CD4-positive, alpha-beta T cell treated with Interleukin-1 beta for 1 hour (primary cell): ENCODE data around the gene CACNA1B.

Source experiments
- DNase-seq, 2 donors: peaks; one replicate each; pipeline ENCODE4 v3.0.0-alpha.2; 2020 to 2022

The CACNA1B gene

GRCh38 chr9:137969685-137970084 lies 92.1 kb downstream of the CACNA1B start:
- DNase-seq, result no peak

- no peak for DNase-seq
These were observed 92.5 kb downstream of the CACNA1B start for GRCh38 chr9:137970098-137970497.

DNA sequence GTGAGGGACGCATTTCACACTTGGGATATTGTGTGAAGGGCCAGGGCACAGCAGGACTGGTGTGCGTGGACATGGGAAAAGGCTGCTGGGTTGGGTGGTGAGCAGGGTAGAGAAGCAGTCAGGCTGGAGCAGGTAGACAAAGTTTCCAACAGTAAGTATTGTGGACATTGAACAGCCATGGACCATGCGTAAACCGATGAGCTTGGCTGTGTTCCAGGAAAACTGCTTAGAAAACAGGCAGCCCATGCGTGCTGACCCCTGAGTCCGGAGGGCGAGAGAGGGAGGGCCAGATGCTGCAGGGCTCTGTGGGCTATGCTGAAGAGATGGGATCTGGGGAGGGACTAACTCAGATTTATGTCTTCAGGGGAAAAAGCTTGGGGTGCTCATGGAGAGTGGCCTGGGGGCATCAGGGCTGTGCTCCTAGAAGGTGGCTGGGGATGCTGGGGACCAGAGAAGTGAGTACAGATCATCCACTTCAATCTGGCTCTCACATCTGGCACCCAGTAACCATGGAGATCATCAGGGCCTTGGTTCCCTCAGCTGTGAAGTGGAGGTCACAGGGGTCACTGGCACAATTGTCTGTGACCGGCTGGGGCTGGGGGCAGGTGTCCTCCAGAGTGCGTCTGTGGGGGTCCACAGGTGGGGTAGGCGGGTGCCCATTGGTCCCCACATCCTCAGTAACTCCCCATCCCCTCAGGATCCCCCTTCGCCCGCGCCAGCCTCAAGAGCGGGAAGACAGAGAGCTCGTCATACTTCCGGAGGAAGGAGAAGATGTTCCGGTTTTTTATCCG lies 93.3 kb downstream of the CACNA1B start:
- DNase-seq, result no peak

- no peak for DNase-seq
These were observed 94.0 kb downstream of the CACNA1B start for GRCh38 chr9:137971477-137972138.

DNA sequence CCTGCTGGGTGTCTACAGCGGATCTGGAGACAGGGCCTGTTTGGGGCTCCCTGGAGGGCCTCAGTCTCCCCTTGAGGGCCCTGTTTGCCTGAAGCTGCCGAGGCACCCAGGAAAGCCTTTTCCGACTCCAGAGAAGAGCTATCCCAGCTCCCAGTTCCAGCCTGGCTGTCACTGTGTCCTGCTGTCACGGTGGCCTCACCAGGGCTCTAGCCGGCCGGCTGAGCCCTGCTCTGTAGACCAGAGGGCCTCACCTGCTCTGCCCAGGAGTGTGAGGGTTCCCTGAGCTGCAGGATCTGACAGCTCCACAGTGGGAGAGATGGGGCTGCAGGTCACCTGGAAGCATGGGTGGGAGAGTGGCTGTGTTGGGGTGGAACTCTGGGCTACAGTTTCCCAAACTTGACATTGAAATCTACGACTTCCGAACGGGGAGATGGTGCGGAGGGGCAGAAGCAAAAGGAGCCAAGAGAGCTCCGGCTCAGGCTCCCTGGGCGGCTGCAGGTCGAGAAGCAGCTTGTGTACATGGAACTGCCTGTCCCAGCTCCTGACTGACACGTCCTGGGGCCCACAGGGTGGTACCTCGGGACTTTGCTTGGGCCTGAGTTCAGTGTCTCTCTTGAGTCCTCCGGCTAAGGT lies 94.9 kb downstream of the CACNA1B start:
- no peak for DNase-seq

- DNase-seq, result no peak
These were observed 95.4 kb downstream of the CACNA1B start for GRCh38 chr9:137972988-137973470.

GRCh38 chr9:137973829-137974416 lies 96.3 kb downstream of the CACNA1B start:
- DNase-seq, result no peak

DNA sequence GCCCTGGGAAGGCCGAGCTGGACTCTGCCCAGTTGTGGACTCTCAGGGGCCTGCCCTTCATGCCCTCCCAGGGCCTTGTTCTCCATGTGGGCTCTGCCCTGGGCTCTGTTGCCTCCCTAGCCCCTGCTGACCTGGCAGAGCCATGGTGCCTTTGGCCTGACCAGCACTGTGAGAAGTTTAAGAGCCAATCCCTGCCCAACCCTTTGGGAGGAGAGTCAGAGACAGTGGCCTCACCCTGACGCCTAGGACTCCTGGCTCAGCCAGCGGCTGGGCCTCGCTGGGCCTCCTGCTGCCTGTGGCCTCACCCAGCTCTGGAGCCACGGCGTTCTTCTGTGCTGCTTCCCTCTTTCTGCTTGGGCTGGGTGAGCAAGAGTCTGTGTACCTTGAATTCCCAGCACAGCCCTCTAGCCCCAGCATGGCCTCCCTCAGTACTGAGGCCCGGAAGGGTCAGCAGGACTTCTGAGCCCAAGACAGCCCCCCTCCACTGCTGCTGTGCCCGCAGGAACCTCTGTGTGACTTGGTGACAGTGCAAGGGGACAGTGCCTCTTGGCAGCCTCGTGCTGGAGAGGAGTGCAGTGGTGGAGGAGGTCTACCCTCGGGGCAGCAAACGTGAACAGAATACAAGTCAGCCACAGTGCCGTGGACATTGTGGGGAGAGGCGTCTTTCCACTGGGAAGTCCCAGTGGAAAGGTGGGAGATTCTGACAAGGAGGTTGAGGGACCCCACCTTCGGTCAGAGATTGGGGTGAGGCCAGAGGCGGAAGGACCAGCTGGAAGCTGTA lies 97.4 kb downstream of the CACNA1B start:
- DNase-seq, result no peak

GRCh38 chr9:137975527-137975913 lies 97.9 kb downstream of the CACNA1B start:
- no peak for DNase-seq

GRCh38 chr9:137975936-137976565 lies 98.5 kb downstream of the CACNA1B start:
- no peak for DNase-seq

DNA sequence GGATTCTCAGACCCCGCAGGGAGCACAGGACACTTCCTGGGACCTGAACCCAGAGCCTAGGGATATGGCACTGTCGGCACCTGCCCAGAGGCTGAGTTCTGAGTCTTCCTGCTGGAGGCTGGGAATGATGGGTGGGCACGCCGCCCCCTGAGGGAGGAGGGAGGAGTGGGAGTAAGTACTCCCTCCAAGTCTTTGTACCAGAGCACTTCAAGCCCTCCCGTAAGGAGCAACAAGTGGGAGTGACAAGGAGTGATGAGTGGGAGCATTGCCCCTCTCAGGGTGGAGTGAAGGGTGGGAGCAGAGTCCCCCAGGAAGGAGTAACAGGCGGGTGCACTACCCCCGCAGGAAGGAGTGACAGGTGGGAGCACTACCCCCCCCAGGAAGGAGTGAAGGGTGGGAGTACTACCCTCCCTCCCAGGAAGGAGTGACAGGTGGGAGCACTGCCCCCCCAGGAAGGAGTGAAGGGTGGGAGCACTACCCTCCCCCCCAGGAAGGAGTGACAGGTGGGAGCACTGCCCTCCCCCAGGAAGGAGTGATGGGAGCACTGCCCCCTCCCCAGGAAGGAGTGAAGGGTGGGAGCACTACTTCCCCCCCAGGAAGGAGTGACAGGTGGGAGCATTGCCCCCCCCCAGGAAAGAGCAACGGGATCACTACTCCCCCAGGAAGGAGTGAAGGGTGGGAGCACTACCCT lies 100.1 kb downstream of the CACNA1B start:
- no peak for DNase-seq

GRCh38 chr9:137978262-137978714 lies 100.7 kb downstream of the CACNA1B start:
- no peak for DNase-seq

DNA sequence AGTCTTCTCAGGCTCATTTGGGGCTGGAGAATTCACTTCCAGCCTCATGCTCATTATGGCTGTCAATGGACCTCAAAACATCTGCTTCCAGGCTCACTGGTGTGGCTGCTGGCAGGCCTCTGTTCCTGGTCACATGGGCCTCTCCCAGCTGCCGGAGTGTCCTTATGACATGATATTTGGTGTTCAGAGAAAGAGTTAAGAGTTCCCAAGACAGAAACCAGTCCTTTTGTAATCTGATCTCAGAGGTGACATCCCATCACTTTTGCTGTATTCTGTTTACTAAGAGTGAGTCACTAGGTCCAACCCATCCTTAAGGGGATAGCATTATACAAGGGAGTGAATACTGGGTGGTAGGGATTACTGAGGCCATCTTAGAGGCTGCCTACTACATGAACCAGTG lies 104.6 kb downstream of the CACNA1B start:
- DNase-seq, result no peak

DNA sequence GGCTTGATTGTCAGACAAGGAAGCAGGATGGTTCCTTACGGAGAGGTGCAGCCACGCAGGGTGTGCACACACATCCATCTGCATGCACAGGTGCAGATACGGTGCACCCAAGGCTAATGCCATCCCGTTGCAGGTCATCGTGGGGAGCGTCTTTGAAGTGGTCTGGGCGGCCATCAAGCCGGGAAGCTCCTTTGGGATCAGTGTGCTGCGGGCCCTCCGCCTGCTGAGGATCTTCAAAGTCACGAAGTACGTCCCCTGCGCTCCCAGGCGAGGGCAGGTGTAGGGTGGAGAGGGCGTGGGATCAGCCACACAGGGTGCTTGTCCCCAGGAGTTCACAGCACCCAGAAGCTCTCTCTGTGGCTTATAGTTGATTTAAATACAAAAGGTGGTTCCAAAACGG lies 106.4 kb downstream of the CACNA1B start:
- no peak for DNase-seq

DNA sequence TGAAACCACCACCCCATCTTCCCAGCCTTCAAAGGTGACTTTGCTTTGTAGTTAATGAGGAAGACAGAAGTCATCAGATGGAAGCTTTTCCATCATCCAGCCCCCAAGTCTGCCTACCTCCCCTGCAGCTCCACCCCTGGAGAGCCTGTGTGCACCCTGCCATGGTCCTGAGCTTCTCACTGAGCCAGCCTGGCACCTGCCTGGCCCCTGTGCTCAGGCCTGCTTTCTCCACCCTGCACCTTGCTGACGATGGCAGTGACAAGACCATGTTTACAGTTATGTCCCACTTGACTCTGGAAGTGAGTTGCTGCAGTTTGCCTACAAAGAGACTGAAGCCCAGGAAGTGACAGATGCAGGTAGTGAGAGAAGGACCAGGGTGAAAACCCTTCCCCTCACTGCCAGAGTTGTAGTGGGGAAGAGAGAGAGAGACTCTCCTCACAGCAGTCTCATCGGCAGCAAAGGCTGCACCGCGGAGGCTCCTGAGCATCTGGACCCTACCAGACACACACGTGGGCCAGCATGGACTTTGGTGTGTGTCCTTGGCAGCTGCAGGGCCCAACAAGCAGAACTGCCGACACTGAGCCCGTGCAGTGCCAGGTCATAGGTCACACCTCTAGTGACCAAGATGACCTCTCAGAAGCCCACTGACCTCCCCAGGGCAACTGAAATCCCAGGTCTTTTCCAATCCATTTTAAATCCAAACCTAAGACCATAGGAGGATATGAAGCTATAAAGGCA lies 107.1 kb downstream of the CACNA1B start:
- DNase-seq, result no peak

GRCh38 chr9:137985637-137986071 lies 108.1 kb downstream of the CACNA1B start:
- DNase-seq, result no peak

- DNase-seq, result no peak
These were observed 108.9 kb downstream of the CACNA1B start for GRCh38 chr9:137986268-137987099.

GRCh38 chr9:137987244-137988030 lies 109.9 kb downstream of the CACNA1B start:
- DNase-seq, result no peak

DNA sequence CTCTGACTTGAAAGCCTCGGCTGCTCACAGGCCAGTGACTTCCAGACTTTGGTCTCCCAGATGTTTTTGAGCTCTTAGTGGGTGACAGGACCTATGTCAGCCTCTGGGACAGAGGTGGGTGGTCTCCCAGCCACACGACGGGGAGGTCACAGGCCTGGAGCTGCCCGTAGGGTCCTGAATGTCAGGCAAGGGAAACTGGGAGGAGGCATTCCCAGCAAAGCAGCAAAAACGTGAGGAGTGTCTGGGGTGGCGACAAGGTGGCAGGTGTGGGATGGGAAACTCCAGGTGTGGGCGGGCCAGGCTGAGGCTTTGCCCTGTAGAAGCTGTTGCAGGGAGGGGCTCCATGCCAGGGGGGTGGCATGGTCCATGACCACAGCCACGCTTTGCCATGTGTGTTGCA lies 110.5 kb downstream of the CACNA1B start:
- no peak for DNase-seq
